GM12891 (cell line): Measurements from ENCODE around the gene GPC6.

Source experiments
- POLR2A ChIP-seq: IDR thresholded peaks from 2 replicates; pipeline ENCODE4 v1.6.1; 2011; ENCODE audit warnings: low read depth, low read length, control low read depth
- POLR2AphosphoS5 ChIP-seq: IDR thresholded peaks from 2 replicates; pipeline ENCODE4 v1.6.1; 2011; ENCODE audit warnings: low read depth, low read length, control low read depth
- SPI1 ChIP-seq: IDR thresholded peaks from 2 replicates; pipeline ENCODE4 v1.6.1; 2011; ENCODE audit warnings: low read depth, low read length, control low read depth
- TAF1 ChIP-seq: IDR thresholded peaks from 2 replicates; pipeline ENCODE4 v1.6.1; 2011; ENCODE audit warnings: low read depth, low read length, control low read depth

DNA sequence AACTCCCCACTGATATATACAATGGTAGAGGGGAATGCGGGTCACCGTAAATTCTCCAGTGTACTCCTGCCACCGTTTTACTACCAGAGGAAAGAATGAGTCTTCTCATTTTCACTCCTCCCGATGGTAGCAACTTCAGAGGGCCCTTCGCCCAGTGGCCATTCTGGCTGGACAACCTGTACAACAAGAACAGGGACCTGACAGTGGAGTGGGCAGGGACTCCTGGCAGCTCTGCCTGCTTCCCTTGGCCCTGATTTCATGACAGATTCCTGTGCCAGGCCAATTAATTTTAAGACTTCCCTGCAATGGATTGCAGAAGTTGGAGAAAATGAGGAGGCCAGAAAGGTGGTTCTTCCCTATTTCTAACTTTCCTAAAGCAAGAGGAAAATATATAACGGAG, 148.9 kb downstream of the GPC6 start:
- TF ChIP-seq TAF1 (no peak), SPI1 (no peak), POLR2A (no peak), POLR2AphosphoS5 (no peak)
